ENCODE results near the gene SHANK2.

SHANK2 gene

DNA sequence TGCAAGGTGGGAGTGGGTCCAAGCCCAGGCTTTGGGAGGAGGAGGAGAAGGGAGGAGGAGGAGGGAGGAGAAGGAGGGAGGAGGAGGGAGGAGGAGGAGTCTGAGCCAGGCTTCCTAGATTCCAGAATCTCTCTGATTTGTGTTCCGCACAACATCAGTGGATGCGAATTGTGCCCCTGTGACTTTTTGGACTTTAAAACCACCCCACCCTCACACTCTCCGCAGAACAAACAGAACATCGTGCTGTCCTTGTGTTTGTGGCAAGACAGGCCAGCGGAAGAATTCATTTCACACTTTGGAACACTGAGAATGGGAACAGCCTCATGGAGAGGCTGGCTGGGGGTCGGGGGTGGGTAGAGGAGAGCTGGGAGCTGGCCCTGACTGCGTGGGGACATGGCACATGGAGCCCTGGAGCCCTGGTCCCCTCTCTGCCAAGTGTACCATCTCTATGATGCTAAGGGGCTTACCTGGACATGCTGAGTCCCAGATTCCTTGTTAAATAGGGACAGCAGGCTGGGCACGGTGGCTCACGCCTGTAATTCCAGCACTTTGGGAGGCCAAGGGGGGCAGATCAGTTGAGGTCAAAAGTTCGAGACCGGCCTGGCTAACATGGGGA, 16.4 kb upstream of the SHANK2 start:
- DNase-seq = no peak

DNA sequence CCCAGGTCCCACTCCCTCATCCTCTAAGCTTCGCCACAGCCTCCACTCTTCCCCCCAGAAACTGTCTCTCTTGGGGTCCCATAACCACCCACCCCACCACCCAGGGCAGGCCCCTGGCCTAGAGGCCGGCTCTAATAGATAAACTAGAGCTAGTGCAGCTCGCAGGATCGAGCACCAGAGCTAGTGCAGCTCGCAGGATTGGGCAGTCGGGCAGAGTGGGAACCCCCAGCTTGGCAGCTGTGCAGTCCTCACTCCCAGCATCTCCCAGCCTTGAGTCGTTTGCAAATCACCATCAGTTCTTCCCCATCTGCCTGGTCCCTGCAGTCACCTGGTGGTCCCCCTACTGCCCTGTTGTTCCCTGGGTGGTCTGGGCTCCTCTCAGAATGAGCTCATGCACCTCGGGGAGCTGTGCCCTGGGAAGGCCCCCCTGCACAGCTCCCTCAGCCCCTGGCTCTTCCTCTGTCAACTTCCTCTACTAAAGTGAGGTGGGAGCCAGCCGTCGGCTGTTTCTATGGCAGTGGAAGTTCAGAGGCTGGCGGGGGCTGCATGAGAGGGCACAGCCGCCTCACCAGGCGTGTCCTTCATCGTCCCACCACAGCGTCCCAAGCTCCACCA, 15.5 kb upstream of the SHANK2 start:
- no peak for DNase-seq

DNA sequence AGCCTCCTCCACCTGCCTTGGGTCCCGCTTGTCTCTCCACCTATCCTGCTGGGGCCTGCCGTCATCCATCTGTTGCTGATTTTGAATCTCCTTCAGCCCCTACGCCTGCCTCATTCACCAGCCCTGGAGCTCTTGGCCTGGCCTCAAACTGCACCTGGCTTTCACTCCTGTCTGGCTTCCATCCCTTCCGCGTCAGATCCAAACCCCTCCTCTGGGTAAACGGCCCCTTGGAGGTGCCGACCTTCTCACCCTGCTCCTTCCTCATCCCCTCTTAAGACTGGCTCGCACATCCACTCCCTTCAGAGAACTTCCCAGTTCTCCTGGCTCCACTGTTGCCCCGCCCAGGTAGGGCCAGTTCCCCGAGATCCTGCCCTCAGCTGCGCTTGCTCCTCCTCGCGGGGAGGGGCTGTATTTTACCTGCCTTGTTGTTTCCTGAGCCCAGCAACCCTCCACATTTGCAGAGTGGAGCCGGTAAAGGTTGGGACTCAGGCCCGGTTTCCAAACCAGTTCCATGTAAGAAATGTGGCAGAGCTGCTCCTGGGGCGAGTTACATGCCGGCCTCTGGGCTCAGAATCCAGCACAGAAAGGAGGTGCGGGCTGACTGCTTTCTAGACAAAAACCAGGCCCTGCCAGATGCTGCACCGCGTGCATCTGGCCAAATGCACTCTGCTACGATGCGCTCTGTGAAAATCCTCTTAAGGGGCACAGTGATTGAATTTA, 13.9 kb upstream of the SHANK2 start:
- DNase-seq = no peak

DNA sequence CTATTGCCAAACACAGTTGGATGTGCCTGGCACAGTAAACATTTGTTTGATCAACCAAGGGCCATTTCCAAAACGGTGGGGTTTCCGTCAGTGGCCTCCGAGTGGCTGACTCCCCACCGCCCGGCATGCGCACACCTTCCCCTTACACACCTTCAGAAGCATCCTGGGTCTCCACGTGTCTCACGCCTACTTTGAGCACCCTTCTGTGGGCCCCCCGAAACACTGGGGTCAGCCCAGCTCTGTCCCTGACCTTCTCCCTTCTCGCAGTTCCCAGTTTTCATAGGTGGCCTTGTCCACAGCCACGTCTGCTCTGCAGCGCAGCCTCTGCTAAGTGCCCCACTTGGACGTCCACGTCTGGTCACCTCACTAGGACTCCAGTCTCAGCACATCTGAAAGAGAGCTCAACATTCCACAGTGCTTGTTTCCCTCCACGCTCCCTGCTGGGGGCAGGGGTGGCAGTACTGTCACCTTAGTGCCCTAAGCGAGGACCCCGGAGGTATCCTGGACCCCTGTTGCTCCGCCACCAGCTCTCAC, 13.2 kb upstream of the SHANK2 start:
- DNase-seq = no peak

DNA sequence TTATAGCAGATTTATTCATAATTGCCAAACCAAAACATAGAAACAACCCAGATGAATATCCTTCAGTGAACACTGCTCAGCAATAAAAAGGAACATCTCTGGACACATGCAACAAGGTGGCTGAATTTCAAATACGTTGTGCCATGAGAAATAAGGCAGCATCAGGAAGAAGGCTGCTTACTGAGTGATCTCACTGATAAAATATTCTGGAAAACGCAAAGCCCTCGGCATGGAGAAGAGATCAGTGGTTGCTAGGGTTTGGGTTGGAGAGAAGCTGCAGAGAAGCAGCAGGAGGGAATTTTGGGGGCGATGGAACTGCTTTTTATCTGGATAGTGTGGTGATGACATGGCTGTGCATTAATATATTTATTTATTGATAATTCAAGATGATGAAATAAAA, 11.0 kb upstream of the SHANK2 start:
- DNase-seq = no peak

DNA sequence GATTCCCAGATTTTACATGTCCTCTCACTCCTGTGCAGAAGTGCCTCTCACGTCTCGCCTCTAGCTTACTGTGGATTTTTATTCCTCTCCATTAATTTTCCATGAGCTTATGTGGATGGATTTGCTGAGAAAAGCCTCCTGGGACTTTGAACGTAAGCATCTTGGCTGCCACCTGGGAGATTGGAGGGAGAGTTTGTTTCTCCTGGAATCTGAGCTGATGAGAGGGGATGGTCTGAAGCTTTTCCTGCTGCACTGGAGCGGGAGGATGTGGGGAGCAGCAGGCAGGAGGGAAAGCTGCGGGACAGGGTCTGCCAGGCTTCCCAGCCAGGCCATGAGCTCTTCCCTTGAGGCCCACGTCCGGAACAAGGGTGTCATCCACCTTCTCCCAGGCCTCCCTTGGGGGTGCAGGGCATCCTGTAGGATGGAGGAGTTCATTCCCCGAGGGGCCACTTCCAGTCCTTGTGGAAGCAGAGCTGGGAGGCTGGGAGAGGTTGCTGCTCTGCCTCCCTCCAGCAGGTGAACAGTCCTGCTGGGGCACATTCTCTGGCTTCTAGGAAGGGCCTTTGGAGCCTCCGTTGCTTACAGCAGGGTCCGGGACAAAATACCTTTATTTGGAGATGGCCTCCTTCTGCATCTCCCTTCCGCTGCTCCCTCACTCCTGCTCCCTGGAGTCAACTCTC, 3.6 kb upstream of the SHANK2 start:
- DNase-seq = no peak

DNA sequence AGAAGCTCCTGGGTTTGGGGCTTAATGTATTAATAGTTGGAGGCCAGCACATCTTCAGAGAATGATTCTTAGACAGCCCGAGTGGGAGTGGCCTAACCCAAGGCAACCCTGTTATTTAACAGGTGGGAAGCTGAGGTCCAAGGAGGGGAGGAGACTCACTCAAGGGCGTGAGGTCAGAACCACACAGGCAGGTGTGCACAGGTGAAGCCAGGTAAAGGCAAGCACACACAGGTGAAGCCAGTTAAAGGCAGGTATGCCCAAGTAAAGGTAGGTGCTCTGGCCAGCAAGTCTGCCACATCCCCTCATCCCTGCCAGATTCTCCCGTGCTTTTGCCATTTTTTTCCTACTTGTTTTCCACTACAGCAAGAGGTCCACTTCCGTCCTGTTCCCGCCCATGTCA, 2.9 kb upstream of the SHANK2 start:
- DNase-seq = no peak

DNA sequence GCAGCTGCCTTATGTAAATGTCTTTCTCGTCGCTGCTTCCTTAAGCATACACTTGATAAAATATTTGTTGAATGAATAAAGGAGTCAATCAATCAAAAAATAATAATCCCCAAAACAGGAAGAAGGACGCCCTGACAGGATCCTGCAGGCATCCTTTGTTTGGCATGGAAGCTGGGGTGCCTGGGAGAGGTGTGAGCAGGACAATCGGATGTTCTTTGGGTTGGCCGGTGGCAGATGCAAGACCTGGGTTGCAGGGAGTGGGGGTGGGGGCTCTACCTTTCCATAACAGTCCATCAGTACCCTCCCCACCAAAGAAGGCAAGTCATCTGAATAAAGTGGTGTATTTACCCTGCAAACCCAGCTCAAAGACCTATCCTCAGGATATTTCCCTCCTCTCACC, 1.4 kb upstream of the SHANK2 start:
- no peak for DNase-seq

DNA sequence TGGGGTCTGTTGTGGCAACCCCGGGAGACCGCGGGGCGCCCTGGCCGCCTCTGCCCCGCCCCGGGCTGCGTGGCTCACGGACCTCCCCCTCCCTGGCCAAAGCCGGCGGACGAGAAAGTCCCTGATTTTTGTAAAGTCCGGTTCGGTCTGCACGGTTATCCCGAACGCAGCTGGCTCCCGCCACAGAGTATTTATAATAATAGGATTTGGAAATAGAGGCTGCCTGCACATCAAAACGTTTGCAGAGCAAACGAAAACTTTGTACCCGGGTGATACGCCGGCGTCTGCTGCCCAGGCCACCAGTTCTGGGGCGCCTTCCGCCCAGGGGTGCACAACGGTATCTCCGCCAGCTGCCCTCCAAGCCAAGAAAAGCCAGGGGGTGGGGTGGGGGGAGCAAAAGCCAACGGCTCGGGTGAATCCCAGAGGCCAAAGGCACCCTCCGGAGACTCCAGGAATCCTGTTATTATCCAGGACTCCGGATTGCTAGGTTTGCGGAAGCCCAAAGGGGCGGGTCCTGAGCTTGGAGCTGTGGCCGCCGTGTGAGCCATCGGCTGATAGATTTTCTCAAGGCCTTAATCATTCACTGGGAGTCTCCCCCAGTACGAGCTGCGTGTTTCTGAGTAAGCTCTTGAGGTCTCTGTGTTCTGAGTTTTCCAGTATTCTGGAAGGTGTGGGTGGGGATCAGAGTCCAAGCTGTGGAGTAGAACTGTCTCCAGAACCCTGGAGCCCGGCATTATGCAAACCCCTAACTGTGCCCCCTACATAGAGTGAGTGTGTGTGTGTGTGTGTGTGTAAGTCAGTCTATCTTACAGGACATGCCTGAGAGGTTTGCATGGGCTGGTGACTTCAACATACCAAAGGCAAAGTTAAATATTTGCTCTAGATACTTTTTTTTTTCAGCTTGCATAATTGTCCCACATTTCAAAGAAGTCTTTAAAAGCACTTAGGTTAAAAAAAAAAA, 673 bp upstream of the SHANK2 start:
- no peak for DNase-seq

DNA sequence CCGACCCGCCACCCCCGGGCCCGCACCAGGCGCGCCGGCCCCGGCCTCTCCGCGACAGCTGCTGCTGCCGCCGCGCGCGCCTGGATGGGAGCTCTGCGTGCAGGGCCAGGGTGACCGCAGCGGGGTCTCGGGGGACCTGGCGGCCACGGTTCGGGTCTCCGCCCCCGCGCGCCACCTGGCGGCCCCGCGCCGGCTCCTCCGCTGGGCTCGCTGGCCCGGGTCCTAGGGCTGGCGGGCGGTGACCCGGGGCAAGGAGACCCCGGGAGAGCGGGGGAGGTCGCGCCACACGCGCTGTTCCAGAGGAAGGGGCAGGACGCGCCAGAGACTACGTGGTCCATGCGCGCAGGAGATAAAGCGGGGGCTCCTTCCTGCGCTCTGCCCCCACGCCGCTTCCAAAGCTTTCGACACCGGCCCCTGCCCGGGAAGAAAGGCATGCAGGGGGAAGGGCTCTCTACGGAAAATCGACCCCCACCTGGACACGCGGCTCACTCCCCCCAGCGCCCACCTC, 562 bp downstream of the SHANK2 start:
- DNase-seq = no peak

DNA sequence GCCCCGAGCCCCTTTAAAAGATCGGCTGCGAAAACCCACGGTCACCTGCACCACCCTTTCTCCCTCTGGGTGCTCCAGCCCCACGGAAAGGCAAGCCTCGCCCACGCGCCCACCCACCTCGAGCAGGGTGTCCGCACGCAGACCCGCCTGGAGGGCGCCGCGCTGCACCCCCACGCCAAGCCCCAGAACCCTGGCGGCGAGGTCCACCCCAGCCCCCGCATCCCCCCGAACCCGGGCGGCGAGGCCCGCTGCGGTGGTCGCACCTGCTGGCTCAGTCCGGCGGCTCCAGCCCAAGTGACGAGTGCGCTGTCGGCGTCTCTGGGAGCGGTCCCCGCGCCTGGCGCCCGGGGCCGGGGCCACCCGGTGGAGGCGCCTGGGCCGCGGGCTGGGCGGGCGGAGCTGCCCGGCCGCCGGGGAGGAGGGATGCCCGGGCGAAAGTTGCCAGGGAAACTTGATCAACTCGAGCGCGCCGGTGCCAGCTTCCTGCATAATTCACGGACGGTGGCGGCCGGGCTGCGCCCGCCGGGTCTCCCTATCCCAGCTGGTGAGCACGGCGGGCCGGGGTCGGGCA, 1.1 kb downstream of the SHANK2 start:
- DNase-seq = no peak

DNA sequence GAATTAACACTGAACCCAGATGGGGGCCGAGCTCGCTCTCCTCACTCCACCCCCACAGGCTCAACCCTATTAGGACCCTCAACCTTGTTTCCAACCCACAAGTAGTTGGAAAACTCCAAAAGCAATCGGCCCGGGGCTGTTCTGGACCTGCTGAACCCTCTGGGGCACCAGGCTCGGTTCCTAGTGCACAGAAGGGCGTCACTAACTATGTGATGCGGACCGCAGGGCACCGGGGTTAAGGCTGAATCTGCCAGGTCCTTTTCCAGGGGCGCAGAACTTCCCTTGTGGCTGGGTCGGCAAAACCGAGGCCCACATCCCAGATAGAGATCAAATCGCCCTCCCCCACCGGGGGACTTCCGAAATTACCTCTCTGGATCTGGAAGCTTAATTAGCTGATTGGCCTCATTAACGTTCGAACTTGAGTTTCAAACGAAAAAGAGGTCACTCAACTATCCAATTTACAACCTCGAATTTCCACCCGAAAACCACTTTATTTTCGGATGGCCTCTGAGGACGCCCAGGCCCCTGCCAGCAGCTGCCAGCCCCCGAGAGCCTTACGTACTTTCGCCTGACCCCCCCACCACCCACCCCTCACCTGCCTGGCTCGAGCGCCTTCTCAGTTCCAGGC, 1.7 kb downstream of the SHANK2 start:
- no peak for DNase-seq

DNA sequence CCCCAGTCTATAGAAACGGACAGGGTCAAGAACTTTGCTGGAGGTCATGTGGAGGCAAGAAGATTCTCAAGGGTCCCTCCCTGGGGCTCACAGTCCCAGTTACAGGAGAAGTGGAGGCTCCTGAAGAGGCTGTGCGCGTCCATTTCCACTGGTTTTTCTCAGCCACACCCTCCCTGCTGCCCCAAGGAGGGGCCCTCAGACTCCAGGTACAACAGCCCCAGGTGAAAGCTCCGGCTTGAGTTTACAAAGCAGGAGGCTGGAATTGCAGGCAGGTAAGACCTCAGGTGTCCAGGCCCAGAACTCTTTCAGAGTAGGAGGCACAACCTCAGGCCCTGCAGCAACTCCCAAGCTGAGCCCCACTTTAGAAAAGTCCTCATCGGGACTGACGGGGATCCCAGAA, 3.1 kb downstream of the SHANK2 start:
- no peak for DNase-seq

DNA sequence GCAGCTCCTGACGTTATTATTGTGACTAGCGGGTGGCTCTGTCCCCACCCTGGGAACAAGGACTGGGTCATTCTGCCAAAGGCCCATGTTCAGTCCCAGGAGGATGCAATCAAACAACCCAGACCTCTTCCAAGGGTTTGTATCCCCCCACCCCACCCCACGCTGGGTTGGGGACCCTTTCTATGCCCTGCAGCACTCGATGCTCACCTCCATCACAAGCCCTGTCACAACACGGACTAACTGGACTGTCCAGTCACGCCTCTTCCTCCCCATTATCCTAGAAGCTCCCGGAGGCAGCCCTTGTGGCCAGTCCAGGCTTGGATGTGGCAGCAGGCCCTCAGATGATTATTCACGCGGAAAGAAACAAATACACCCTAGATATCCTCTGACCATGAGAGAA, 3.7 kb downstream of the SHANK2 start:
- DNase-seq = no peak

DNA sequence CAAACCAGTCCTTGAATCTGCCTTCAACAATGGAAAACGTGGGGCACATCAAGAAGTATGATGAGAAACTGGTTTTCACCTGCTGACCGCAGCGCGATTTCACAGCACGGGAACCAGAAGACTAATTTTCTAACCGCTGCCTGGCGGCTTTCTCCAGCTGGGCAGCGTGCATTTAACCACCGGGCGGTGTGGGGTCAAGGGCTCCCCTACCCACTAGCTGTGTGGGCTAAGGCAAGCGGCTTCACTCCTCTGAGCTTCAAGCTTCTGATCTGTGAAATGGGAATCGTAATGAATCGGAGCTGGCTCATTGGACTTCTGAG, 4.2 kb downstream of the SHANK2 start:
- no peak for DNase-seq

DNA sequence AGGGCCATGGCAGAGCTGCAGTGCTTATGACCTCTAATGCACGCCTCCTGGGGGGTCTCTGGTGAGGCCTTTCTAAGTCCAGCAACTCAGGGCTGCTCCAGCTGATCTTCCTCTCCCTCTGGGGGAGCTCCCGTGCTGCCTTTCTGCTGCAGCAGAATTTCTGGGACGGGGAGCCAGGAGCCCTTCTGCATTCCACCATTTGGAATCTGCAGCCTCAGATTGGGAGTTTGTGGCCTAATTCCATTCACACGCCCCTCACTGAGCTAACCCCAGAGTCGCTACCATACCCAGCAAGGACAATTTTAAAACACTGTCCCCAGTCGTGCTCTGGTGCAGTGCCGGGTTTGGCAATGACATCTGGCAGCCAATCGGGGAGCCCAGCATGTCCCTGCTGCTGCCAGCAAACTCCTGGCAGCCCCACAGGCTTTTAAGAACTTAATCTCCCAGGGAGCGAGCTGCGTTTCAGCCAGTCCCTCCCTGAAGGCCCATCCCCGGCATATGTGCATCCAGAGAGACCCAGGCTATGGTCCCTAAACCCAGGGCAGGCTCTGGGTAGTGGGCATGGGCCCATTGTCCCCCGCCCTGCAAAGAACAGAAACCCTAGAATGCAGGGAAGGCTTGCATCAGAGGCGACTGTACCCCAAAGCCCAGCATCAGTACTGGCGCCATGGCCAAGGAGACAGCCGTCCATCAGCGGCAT, 4.7 kb downstream of the SHANK2 start:
- DNase-seq = no peak

DNA sequence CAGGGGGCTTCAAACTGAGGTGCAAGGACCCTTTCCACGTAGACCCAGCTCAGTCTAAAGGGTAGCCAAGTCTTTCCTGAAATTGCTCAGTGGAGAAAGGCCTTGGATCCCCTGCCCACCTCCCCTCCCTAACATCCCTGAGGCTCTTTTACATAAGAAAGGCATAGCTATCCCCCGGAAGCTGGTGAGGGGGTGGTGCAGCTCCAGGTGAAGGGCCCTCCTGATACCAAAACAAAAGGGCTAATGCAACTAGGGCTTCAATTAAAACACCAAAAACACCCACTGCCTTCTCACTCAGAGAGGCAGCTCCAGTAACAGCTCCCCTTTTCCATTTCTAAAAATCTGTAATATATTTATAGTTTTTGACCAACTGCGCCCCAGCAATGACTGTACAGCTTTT, 5.8 kb downstream of the SHANK2 start:
- no peak for DNase-seq

DNA sequence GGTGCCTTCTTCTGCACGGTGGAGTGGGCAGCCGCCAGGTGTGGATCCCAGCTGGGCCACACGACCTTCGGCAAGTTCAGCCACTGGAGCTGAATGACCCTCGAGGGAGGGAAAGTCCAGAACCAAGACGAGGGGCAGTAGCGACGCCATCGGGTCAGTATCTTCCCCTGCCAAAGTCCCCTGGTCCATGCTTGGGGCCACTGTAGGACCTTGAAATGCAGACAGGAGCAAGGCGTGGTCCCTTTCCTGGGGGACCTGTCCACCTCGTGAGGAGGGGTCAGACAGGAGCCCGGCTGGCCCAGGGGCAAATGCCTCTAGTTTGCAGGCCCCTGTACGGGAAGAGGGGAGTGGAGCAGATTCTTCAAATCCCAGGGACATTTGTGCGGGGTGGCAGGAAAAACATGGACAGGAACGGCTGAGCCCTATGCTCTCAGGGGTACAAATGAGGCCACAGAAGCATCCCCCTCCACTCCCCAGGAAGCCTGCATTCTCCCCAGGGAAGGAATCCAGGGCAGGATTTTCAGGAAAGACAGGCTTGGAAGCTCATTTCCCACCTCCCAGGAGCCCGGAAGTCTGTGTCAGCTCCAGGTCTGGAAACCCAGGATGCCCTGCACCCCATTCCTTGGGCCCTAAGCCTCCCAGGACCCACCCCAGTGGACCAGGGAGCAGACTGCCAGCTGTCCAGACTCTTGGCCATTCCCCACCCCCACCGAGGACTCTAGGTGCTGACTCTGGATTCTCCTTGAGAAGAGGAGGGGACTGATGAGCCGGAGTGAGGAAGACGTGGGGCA, 6.6 kb downstream of the SHANK2 start:
- DNase-seq = no peak

DNA sequence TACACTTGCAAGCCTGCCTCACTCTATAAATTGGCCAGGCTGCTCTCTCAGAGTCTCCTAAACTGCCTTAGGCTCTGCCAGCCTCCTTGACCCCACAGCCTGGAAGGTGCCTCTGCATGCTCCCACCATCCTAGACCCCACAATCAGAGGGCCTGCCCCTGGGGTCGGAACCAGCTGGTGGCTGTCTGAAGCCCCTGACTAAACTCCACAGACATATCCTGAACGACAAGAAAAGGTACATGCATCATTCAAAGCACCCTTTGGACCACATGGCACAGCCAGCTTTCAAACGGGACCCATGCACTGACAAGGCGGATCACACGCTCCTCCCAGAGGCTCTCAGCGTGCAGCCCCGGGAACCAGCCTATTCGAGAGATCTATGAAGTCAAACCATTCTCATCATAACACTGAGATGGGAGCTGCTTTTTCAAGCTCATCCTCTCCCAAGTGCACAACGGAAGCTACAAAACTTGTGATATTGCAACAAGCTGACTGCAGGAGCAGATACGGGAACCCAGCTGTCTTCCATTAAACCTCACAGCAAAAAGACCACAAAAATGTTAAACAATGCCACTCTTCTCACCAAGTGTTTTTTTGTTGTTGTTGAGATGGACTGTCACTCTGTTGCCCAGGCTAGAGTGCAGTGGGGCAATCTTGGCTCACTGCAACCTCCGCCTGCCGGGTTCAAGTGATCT, 8.1 kb downstream of the SHANK2 start:
- DNase-seq = no peak

Data from central memory CD4-positive, alpha-beta T cell (primary cell).